Hypothalamus (tissue), 51 donors: ENCODE measurements around the gene B3GAT2.
"Not testable (repeated sequence)": the region's sequence is repeated elsewhere in the genome, so short reads cannot be mapped to it uniquely, and the experiment has no call there.

Source experiments
- DNase-seq, 51 donors: peaks; one replicate each; lab custom pipeline; 2025; lab: John Stamatoyannopoulos, UW

Gene B3GAT2

GRCh38 chr6:70956451-70957283 lies at the start of gene B3GAT2:
Gene B3GAT2 (minus strand): TSS chr6:70957060. CDS start chr6:70956429, 631 bp downstream.
- peak in 32 of 51 donors; percentile 2 to 70 (median 39) for DNase-seq

- no peak for DNase-seq
Measured at GRCh38 chr6:70998148-70998547, 41.3 kb upstream of the B3GAT2 start.

GRCh38 chr6:70997379-70997778 lies 40.5 kb upstream of the B3GAT2 start:
- no peak for DNase-seq

- DNase-seq, result no peak
Measured at GRCh38 chr6:70996106-70996505, 39.2 kb upstream of the B3GAT2 start.

GRCh38 chr6:70995411-70995810 lies 38.6 kb upstream of the B3GAT2 start:
- DNase-seq, result no peak

- no peak for DNase-seq
Measured at GRCh38 chr6:70991253-70991652, 34.4 kb upstream of the B3GAT2 start.

- no peak for DNase-seq
Measured at GRCh38 chr6:70985156-70985555, 28.3 kb upstream of the B3GAT2 start.

GRCh38 chr6:70982747-70983146 lies 25.9 kb upstream of the B3GAT2 start:
- DNase-seq, result no peak

GRCh38 chr6:70980727-70981126 lies 23.9 kb upstream of the B3GAT2 start:
- DNase-seq, result no peak

- no peak for DNase-seq
Measured at GRCh38 chr6:70973604-70974003, 16.7 kb upstream of the B3GAT2 start.

- DNase-seq, result no peak
Measured at GRCh38 chr6:70967049-70967448, 10.2 kb upstream of the B3GAT2 start.

GRCh38 chr6:70957284-70957617 lies 391 bp upstream of the B3GAT2 start:
- peak in 5 of 51 donors; percentile 17 to 70 (median 41) for DNase-seq

GRCh38 chr6:70956191-70956450 lies 739 bp downstream of the B3GAT2 start:
- DNase-seq, result peak in 1 of 51 donors; percentile 46

GRCh38 chr6:70955441-70956190 lies 1.2 kb downstream of the B3GAT2 start:
- DNase-seq, result peak; percentile 17 to 89 (median 68)

GRCh38 chr6:70954750-70955149 lies 2.1 kb downstream of the B3GAT2 start:
- DNase-seq, result peak in 9 of 51 donors; percentile 0 to 31 (median 5)

GRCh38 chr6:70954176-70954575 lies 2.7 kb downstream of the B3GAT2 start:
- DNase-seq, result no peak

- peak in 1 of 51 donors; percentile 58 for DNase-seq
Measured at GRCh38 chr6:70952608-70953165, 4.2 kb downstream of the B3GAT2 start.

GRCh38 chr6:70944321-70944720 lies 12.5 kb downstream of the B3GAT2 start:
- DNase-seq, result not testable (repeated sequence)

GRCh38 chr6:70933853-70934252 lies 23.0 kb downstream of the B3GAT2 start:
- no peak for DNase-seq

GRCh38 chr6:70905742-70906141 lies 51.1 kb downstream of the B3GAT2 start:
- DNase-seq, result no peak

- DNase-seq, result no peak
Measured at GRCh38 chr6:70903665-70904452, 53.0 kb downstream of the B3GAT2 start.
